Smooth muscle cell (in vitro differentiated cells): ENCODE results near the gene CD83. TPM values are rescaled to one million over a fixed set of nuclear protein-coding genes. Genes with fewer than 3 reads are reported as not detected.

Experiments
- DNase-seq: peaks from one replicate; lab custom pipeline; 2025; ENCODE audit not compliant: unreplicated experiment; lab: John Stamatoyannopoulos, UW
- H2AFZ ChIP-seq: fragments of 200-600 bp; sonication (generic); 2 replicates; pipeline ENCODE4 v1.6.0; 2016; ENCODE audit warnings: antibody characterized with exemption, low read depth, mild to moderate bottlenecking
- H3F3A ChIP-seq: fragments of 200-600 bp; sonication (generic); 2 replicates; pipeline ENCODE4 v1.6.0; 2017; ENCODE audit warnings: antibody characterized with exemption, low read depth
- H3K27ac ChIP-seq: fragments of 200-600 bp; sonication (generic); 2 replicates; pipeline ENCODE4 v1.5.1; 2016; ENCODE audit warnings: low read depth, mild to moderate bottlenecking
- H3K27me3 ChIP-seq: fragments of 200-600 bp; sonication (generic); 2 replicates; pipeline ENCODE4 v1.6.1; 2016; ENCODE audit warnings: low read depth, mild to moderate bottlenecking
- H3K36me3 ChIP-seq: fragments of 200-600 bp; sonication (generic); 2 replicates; pipeline ENCODE4 v1.5.1; 2016; ENCODE audit warnings: low read depth
- H3K4me1 ChIP-seq: fragments of 200-600 bp; sonication (generic); 2 replicates; pipeline ENCODE4 v1.5.1; 2016; ENCODE audit warnings: low read depth
- H3K4me2 ChIP-seq: fragments of 200-600 bp; sonication (generic); 2 replicates; pipeline ENCODE4 v1.6.0; 2016; ENCODE audit warnings: mild to moderate bottlenecking
- H3K4me3 ChIP-seq: fragments of 200-600 bp; sonication (generic); 2 replicates; pipeline ENCODE4 v1.5.1; 2016; ENCODE audit warnings: mild to moderate bottlenecking
- H3K79me2 ChIP-seq: fragments of 200-600 bp; sonication (generic); 2 replicates; pipeline ENCODE4 v1.6.0; 2016; ENCODE audit warnings: low read depth, mild to moderate bottlenecking
- H3K9ac ChIP-seq: fragments of 200-600 bp; sonication (generic); 2 replicates; pipeline ENCODE4 v1.6.0; 2016; ENCODE audit warnings: low read depth
- H3K9me3 ChIP-seq: fragments of 200-600 bp; sonication (generic); replicated peaks from 2 replicates; pipeline ENCODE4 v1.5.1; 2016; ENCODE audit warnings: low read depth
- H4K20me1 ChIP-seq: fragments of 200-600 bp; sonication (generic); 2 replicates; pipeline ENCODE4 v1.6.0; 2016; ENCODE audit warnings: low read depth
- CTCF ChIP-seq: fragments of 200-600 bp; sonication (generic); IDR thresholded peaks from 2 replicates; pipeline ENCODE4 v1.5.1; 2017; ENCODE audit warnings: borderline replicate concordance, mild to moderate bottlenecking, antibody characterized with exemption; ENCODE audit not compliant: insufficient read depth, poor library complexity, severe bottlenecking
- WGBS: methylation state at CpG from one replicate; pipeline ENCODE4 v1.1.7; 2016; ENCODE audit warnings: low lambda C conversion rate; 5-methylcytosine and 5-hydroxymethylcytosine counted together
- polyA plus RNA-seq: library from polyadenylated mRNA; unstranded; fragments of >200 nt; fragmentation: Nextera tagmentation; extraction: Ambion mirVana; gene quantifications from 2 replicates; pipeline ENCODE4 v1.2.1, GENCODE V29; 2016
- total RNA-seq: library from RNA; depleted of rRNA; stranded (reverse); fragments of >200 nt; gene quantifications from 2 replicates; pipeline ENCODE4 v1.2.3, GENCODE V29; 2014

CD83 gene
- total and polyA plus RNA-seq, 2 experiments from 2014 or later, result 2.3 to 4.0 TPM

- Histone ChIP-seq H3K27ac (no peak overlapping the region), H3K9ac (no peak overlapping the region), H3K36me3 (no peaks in the 10 kb centered on the region), H4K20me1 (no peaks in the 10 kb centered on the region), H3K27me3 (no peaks in the 10 kb centered on the region), H3K4me2 (no peak overlapping the region), H3K4me1 (no peaks in the 10 kb centered on the region), H3F3A (no peaks in the 10 kb centered on the region), H3K9me3 (no peaks in the 10 kb centered on the region), H3K79me2 (no peaks in the 10 kb centered on the region), H3K4me3 (no peak overlapping the region), H2AFZ (no peak overlapping the region)
- TF ChIP-seq CTCF, result no peak
- DNase-seq, result no peak
- 94% methylated on average over 3 of the region's 3 CpGs for WGBS
These were observed 56.7 kb downstream of the CD83 start for GRCh38 chr6:14174226-14174625.

GRCh38 chr6:14174996-14175395 lies 57.4 kb downstream of the CD83 start:
- Histone ChIP-seq H3K36me3 (no peaks in the 10 kb centered on the region), H3K79me2 (no peaks in the 10 kb centered on the region), H4K20me1 (no peaks in the 10 kb centered on the region), H3K27ac (no peak overlapping the region), H3K4me2 (no peak overlapping the region), H3K9ac (no peak overlapping the region), H3K4me3 (no peak overlapping the region), H3K27me3 (no peaks in the 10 kb centered on the region), H3K9me3 (no peaks in the 10 kb centered on the region), H3F3A (no peaks in the 10 kb centered on the region), H2AFZ (no peak overlapping the region), H3K4me1 (no peaks in the 10 kb centered on the region)
- no peak for DNase-seq
- 88% methylated on average over 4 of the region's 4 CpGs for WGBS
- TF ChIP-seq CTCF, result no peak

GRCh38 chr6:14176429-14176828 lies 58.9 kb downstream of the CD83 start:
- TF ChIP-seq CTCF, result no peak
- H3K27me3 ChIP-seq, result no peaks in the 10 kb centered on the region
- no peak overlapping the region for H3K4me3 ChIP-seq
- no peak overlapping the region for H3K9ac ChIP-seq
- no peak overlapping the region for H3K4me2 ChIP-seq
- H2AFZ ChIP-seq, result no peak overlapping the region
- no peaks in the 10 kb centered on the region for H3K4me1 ChIP-seq
- H3K9me3 ChIP-seq, result no peaks in the 10 kb centered on the region
- DNase-seq, result no peak
- H4K20me1 ChIP-seq, result no peaks in the 10 kb centered on the region
- H3K27ac ChIP-seq, result no peak overlapping the region
- H3K79me2 ChIP-seq, result no peaks in the 10 kb centered on the region
- 84% methylated on average over 7 of the region's 7 CpGs for WGBS
- H3F3A ChIP-seq, result no peaks in the 10 kb centered on the region
- no peaks in the 10 kb centered on the region for H3K36me3 ChIP-seq

- Histone ChIP-seq H3K9me3 (no peaks in the 10 kb centered on the region), H3F3A (no peaks in the 10 kb centered on the region), H2AFZ (no peak overlapping the region), H3K27me3 (no peaks in the 10 kb centered on the region), H3K9ac (no peak overlapping the region), H4K20me1 (no peaks in the 10 kb centered on the region), H3K27ac (no peak overlapping the region), H3K79me2 (no peaks in the 10 kb centered on the region), H3K4me3 (no peak overlapping the region), H3K4me2 (no peak overlapping the region), H3K4me1 (no peaks in the 10 kb centered on the region), H3K36me3 (no peaks in the 10 kb centered on the region)
- TF ChIP-seq CTCF, result no peak
- 86% methylated on average over 6 of the region's 6 CpGs for WGBS
- no peak for DNase-seq
These were observed 60.0 kb downstream of the CD83 start for GRCh38 chr6:14177413-14178082.
